Measurements from ENCODE around the gene CIRBP. TPM values are rescaled to one million over a fixed set of nuclear protein-coding genes. Genes with fewer than 3 reads are reported as not detected.

CIRBP gene
- total RNA-seq, 1 experiment from 2014 or later = 331 TPM

GRCh38 chr19:1239420-1239795, 29.7 kb upstream of the CIRBP start:
- Histone ChIP-seq H3K36me3 (ENCODE audit: control insufficient read depth, insufficient read depth, low read length) (no peaks in the 10 kb centered on the region), H3K4me1 (peaks cover 29% of the 10 kb centered on the region), H3K4me3 (ENCODE audit: low read depth, low read length) (no peak overlapping the region), H3K9me3 (no peaks in the 10 kb centered on the region), H3K27me3 (replicated peaks; ENCODE audit: control insufficient read depth, insufficient read depth, low read length) (no peaks in the 10 kb centered on the region)
- no peak for TF ChIP-seq CTCF (IDR thresholded peaks at IDR 0.05; ENCODE audit: insufficient read depth in 1 of 2, low read depth in 1 of 2, low read length in 1 of 2, severe bottlenecking in 1 of 2, unreplicated experiment in 1 of 2)
- H3K4me1 Mint-ChIP-seq (ENCODE audit: low read depth, unreplicated experiment) = no peaks in the 10 kb centered on the region
- ChIA-PET POLR2A (interaction anchor here (2.1 kb wide), 1 partner anchor 30 kb away, joined by 8 read pairs; the partner anchor contains the start of gene CIRBP), CTCF (no interaction called here)
- no TSS peak for BruUV-seq (replicated peaks)
- H3K9me3 Mint-ChIP-seq (ENCODE audit: unreplicated experiment) = no peaks in the 10 kb centered on the region
- no peak for DNase-seq
- H3K36me3 Mint-ChIP-seq (ENCODE audit: insufficient read depth, unreplicated experiment) = peaks cover 13% of the 10 kb centered on the region
- H3K4me3 Mint-ChIP-seq (ENCODE audit: unreplicated experiment) = peak overlapping the region; percentile 76
- intact Hi-C loops (cut with micrococcal nuclease; ENCODE audit: unreplicated experiment) = no loop called here
- no peaks in the 10 kb centered on the region for H3K27me3 Mint-ChIP-seq (ENCODE audit: insufficient read depth, unreplicated experiment)
- H3K27ac Mint-ChIP-seq (ENCODE audit: unreplicated experiment) = no peak overlapping the region

GRCh38 chr19:1239796-1240737, 29.1 kb upstream of the CIRBP start:
- Mint-ChIP-seq H3K27me3 (ENCODE audit: insufficient read depth, unreplicated experiment) (no peaks in the 10 kb centered on the region), H3K4me1 (ENCODE audit: low read depth, unreplicated experiment) (no peaks in the 10 kb centered on the region), H3K36me3 (ENCODE audit: insufficient read depth, unreplicated experiment) (peaks cover 13% of the 10 kb centered on the region), H3K4me3 (ENCODE audit: unreplicated experiment) (peak overlapping the region; percentile 76), H3K27ac (ENCODE audit: unreplicated experiment) (no peak overlapping the region), H3K9me3 (ENCODE audit: unreplicated experiment) (no peaks in the 10 kb centered on the region)
- DNase-seq = peak; percentile 85 to 94
- peak overlapping the region; percentile 45 for H3K4me3 ChIP-seq (ENCODE audit: low read depth, low read length)
- POLR2A ChIA-PET = interaction anchor here (1.6 to 2.3 kb wide), 3 partner anchors 27 to 29 kb away, joined by 8 to 30 read pairs (median 8); partner anchors contain the start of gene CIRBP
- peak; percentile 51 to 84 for TF ChIP-seq CTCF (IDR thresholded peaks at IDR 0.05; ENCODE audit: insufficient read depth in 1 of 2, low read depth in 1 of 2, low read length in 1 of 2, severe bottlenecking in 1 of 2, unreplicated experiment in 1 of 2)
- no TSS peak for BruUV-seq (replicated peaks)
- peaks cover 36% of the 10 kb centered on the region for H3K4me1 ChIP-seq
- no peaks in the 10 kb centered on the region for H3K9me3 ChIP-seq
- CTCF ChIA-PET = interaction anchor here (0.5 to 2.1 kb wide), 4 partner anchors 17 to 79 kb away, joined by 3 to 23 read pairs (median 4); partner anchors contain the start of gene CIRBP
- intact Hi-C loops (cut with micrococcal nuclease; ENCODE audit: unreplicated experiment) = no loop called here
- no peaks in the 10 kb centered on the region for H3K36me3 ChIP-seq (ENCODE audit: control insufficient read depth, insufficient read depth, low read length)
- no peaks in the 10 kb centered on the region for H3K27me3 ChIP-seq (replicated peaks; ENCODE audit: control insufficient read depth, insufficient read depth, low read length)

GRCh38 chr19:1240925-1241324, 28.2 kb upstream of the CIRBP start:
- DNase-seq = no peak
- peaks cover 13% of the 10 kb centered on the region for H3K36me3 Mint-ChIP-seq (ENCODE audit: insufficient read depth, unreplicated experiment)
- peaks cover 41% of the 10 kb centered on the region for H3K4me1 ChIP-seq
- intact Hi-C loops (cut with micrococcal nuclease; ENCODE audit: unreplicated experiment) = no loop called here
- H3K27me3 Mint-ChIP-seq (ENCODE audit: insufficient read depth, unreplicated experiment) = no peaks in the 10 kb centered on the region
- H3K4me1 Mint-ChIP-seq (ENCODE audit: low read depth, unreplicated experiment) = no peaks in the 10 kb centered on the region
- ChIA-PET POLR2A (interaction anchor here (1.6 to 2.3 kb wide), 2 partner anchors 26 to 28 kb away, joined by 8 to 30 read pairs; partner anchors contain the start of gene CIRBP), CTCF (interaction anchor here (0.5 to 2.1 kb wide), 5 partner anchors 18 to 78 kb away, joined by 3 to 23 read pairs (median 3); partner anchors contain the start of gene CIRBP)
- peak overlapping the region; percentile 76 for H3K4me3 Mint-ChIP-seq (ENCODE audit: unreplicated experiment)
- no TSS peak for BruUV-seq (replicated peaks)
- H3K36me3 ChIP-seq (ENCODE audit: control insufficient read depth, insufficient read depth, low read length) = no peaks in the 10 kb centered on the region
- no peaks in the 10 kb centered on the region for H3K9me3 ChIP-seq
- no peaks in the 10 kb centered on the region for H3K27me3 ChIP-seq (replicated peaks; ENCODE audit: control insufficient read depth, insufficient read depth, low read length)
- H3K27ac Mint-ChIP-seq (ENCODE audit: unreplicated experiment) = peak overlapping the region; percentile 81
- peak overlapping the region; percentile 45 for H3K4me3 ChIP-seq (ENCODE audit: low read depth, low read length)
- no peak for TF ChIP-seq CTCF (IDR thresholded peaks at IDR 0.05; ENCODE audit: insufficient read depth in 1 of 2, low read depth in 1 of 2, low read length in 1 of 2, severe bottlenecking in 1 of 2, unreplicated experiment in 1 of 2)
- no peaks in the 10 kb centered on the region for H3K9me3 Mint-ChIP-seq (ENCODE audit: unreplicated experiment)
